GM21360 (cell line): ENCODE measurements around the gene SRBD1.

Experiments
- ATAC-seq: cut with Tn5 transposase; IDR thresholded peaks from one replicate; pipeline ENCODE4 v1.9.1; 2021; ENCODE audit warnings: mild to moderate bottlenecking, moderate library complexity; ENCODE audit not compliant: unreplicated experiment

SRBD1 gene

GRCh38 chr2:45637440-45637839 lies 26.4 kb upstream of the SRBD1 start:
- ATAC-seq, result peak; percentile 49

GRCh38 chr2:45636008-45636407 lies 24.9 kb upstream of the SRBD1 start:
- no peak for ATAC-seq

- no peak for ATAC-seq
Observed at GRCh38 chr2:45634223-45634622, 23.2 kb upstream of the SRBD1 start.

- ATAC-seq, result no peak
Observed at GRCh38 chr2:45631955-45632354, 20.9 kb upstream of the SRBD1 start.

- ATAC-seq, result no peak
Observed at GRCh38 chr2:45631319-45631718, 20.3 kb upstream of the SRBD1 start.

- no peak for ATAC-seq
Observed at GRCh38 chr2:45629971-45630370, 18.9 kb upstream of the SRBD1 start.

GRCh38 chr2:45627911-45628310 lies 16.8 kb upstream of the SRBD1 start:
- no peak for ATAC-seq

GRCh38 chr2:45626387-45627221 lies 15.5 kb upstream of the SRBD1 start:
- no peak for ATAC-seq

- no peak for ATAC-seq
Observed at GRCh38 chr2:45625824-45626223, 14.8 kb upstream of the SRBD1 start.

- ATAC-seq, result no peak
Observed at GRCh38 chr2:45623098-45623497, 12.0 kb upstream of the SRBD1 start.

GRCh38 chr2:45622336-45623075 lies 11.4 kb upstream of the SRBD1 start:
- ATAC-seq, result no peak

GRCh38 chr2:45617496-45617895 lies 6.4 kb upstream of the SRBD1 start:
- ATAC-seq, result no peak

- ATAC-seq, result no peak
Observed at GRCh38 chr2:45616658-45617411, 5.8 kb upstream of the SRBD1 start.

GRCh38 chr2:45614871-45615415 lies 3.9 kb upstream of the SRBD1 start:
- no peak for ATAC-seq

GRCh38 chr2:45614330-45614729 lies 3.3 kb upstream of the SRBD1 start:
- no peak for ATAC-seq

GRCh38 chr2:45612731-45613130 lies 1.7 kb upstream of the SRBD1 start:
- no peak for ATAC-seq

GRCh38 chr2:45612285-45612684 lies 1.2 kb upstream of the SRBD1 start:
- ATAC-seq, result no peak

GRCh38 chr2:45610281-45611019 lies 617 bp downstream of the SRBD1 start:
- peak; percentile 29 for ATAC-seq

GRCh38 chr2:45607701-45608100 lies 3.4 kb downstream of the SRBD1 start:
- ATAC-seq, result no peak

GRCh38 chr2:45606796-45607195 lies 4.3 kb downstream of the SRBD1 start:
- ATAC-seq, result no peak

GRCh38 chr2:45605116-45605515 lies 6.0 kb downstream of the SRBD1 start:
- no peak for ATAC-seq
